Right kidney (tissue), 1 donor: ENCODE data around the gene LRRC32.

ENCODE experiments used
- DNase-seq: peaks from one replicate; pipeline ENCODE4 v3.0.0-alpha.2; 2016

Gene LRRC32

DNA sequence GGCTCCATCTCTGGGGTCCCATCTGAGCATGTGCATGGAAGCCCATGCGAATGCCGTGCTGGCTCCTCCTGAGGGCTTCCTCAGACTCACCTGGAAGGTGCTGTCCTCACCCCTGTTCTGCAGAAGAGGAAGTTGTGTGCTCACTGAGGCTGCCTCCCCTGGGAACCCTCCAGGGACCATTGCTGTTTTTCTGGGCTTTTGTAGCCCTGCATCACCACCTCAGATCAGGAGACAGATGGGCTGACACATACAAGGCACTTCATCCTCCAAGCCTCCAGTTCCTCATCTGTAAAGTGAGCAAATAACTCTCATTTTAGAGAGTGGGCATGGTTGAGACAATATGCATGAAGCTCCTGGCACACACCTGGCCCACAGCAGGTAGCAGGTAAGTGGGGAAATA is 12.1 kb upstream of the LRRC32 start:
- no peak for DNase-seq

GRCh38 chr11:76682106-76682505 is 11.6 kb upstream of the LRRC32 start:
- no peak for DNase-seq

DNA sequence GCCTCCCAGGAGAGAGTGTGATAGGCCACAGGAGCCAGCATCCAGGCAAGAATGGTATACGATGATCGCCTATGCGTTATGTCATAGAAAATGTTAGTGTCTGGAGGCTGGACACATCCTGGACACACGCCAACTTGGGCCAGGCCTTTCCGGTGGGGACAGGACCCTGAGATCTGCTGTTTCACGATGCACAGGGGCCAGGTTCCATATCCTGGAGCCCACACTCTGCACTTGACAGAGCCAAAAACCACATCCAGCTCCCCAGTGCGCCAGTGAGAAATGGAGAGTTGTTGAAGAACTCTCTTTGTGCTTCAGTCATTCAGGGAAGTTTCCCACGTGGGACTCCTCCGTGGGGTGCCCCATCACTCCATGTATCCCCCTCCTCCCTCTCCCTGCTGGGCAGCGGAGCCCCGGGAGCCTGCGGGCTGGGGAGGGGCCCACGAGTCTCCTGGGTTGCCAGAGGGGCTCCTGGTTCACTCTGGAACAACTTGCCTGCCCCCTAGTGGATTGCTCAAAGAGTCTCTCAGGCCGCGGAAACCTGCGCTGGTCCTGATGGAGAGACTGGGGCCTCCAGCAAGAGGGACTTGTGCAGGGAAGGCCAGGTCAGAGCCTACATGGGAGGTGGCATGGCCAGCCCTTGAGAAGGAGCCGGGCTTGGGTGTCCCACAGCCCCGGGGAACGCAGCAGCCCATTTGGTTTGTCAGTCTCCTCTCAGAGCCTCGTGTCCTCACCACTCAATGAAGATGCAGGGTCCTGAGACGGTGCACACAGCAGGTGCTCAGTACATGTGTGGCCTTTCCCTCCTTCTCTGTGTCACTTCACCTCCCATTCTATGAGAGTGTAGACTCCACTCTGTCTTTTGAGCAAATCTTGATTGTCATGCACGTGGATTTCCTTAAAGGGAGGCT is 10.2 kb upstream of the LRRC32 start:
- peak; percentile 81 for DNase-seq

DNA sequence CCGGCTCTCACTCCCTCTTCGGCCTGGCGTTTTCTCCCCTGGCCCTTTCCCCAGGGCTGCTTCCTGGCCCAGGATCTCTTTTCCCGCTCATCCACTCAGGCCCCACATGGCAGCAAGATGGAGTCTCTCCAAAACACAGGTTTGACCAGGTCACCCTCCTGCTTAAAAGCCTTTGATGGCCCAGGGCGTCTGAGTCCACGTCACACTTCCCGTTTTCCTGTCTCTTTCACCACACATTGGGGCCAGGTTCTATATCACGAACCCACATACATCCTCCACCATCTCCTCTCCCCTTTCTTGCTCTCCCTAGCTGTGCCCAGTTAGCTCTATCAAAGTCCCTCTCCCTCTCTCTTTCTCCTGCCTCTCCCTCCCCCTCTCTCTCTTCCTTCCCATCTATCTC is 7.8 kb upstream of the LRRC32 start:
- DNase-seq = no peak

GRCh38 chr11:76677458-76677765 is 6.9 kb upstream of the LRRC32 start:
- DNase-seq = no peak

DNA sequence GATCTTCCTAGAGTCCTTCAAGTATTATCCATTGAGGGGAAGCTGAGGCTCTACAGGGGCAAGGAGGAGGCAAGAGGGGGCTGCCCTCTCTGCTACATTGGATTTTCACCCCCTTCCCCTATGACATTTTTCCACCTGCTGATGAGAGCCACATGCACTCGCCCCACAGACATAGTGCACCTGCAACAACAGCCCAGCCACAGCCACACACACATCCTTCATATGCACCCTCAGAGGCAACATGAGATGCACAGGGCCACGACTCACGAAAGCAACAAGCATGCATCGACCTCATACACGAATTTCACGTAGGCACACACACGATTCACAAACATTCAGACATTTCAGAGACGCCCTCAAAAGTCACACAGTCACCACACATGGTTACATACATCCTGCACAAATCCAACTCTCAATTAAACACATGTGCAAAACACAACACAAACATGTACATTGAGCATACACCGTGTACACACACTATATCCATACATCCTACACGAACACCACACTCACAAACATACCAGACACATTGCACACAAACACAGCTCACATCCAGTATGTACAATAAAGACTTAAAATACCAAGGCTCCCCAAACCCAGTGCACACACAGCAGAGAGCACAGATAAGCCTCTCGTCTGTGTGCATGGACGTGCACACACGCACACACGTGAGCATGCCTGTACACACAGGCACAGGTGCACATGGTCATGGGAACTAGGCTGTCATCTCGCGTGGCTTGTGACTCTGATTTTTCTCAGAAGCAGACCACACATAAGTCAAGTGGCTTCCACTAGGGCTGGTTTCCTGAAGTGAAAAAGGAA is 6.3 kb upstream of the LRRC32 start:
- DNase-seq = no peak

DNA sequence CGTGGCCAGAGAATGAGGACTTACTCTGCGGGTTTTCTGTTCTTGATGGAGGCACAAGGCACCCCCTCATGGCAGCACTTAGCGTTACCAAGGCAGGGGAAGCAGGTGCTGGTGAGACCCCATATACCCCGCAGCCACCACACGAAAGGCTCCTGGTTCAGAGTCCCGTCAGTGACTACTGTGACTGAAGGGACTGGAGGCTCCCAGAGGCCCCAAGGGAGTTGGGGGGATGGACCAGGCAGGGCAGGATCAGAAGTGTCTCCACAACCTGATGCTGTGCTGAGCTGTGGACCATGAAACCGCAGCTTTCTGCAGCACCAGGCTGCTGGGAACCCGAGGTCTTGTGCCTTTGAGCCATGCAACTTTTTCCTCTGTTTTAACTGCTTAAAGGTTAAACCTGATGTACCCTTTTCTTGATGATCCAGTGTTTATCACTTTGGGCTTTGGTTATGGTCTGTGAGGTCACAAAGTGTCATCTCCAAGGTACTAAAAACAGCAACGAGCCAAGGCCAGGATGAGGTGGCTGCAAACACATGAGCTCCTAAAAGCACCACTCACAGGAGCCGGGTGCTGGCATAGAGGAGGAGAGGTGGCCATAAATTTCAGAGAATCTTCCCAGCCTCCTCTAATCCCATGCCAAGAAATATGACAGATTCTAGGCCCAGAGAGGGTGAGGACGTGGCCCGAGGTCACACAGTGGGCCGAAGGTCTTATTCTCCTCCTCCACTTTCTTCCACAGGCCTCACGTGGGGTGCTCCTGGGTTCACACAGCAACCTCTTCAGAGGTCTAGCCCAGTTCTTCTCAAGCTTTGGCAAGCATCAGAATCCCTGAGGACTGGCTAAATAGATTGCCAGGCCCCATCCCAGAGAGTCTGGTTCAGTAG is 4.2 kb upstream of the LRRC32 start:
- DNase-seq = no peak

DNA sequence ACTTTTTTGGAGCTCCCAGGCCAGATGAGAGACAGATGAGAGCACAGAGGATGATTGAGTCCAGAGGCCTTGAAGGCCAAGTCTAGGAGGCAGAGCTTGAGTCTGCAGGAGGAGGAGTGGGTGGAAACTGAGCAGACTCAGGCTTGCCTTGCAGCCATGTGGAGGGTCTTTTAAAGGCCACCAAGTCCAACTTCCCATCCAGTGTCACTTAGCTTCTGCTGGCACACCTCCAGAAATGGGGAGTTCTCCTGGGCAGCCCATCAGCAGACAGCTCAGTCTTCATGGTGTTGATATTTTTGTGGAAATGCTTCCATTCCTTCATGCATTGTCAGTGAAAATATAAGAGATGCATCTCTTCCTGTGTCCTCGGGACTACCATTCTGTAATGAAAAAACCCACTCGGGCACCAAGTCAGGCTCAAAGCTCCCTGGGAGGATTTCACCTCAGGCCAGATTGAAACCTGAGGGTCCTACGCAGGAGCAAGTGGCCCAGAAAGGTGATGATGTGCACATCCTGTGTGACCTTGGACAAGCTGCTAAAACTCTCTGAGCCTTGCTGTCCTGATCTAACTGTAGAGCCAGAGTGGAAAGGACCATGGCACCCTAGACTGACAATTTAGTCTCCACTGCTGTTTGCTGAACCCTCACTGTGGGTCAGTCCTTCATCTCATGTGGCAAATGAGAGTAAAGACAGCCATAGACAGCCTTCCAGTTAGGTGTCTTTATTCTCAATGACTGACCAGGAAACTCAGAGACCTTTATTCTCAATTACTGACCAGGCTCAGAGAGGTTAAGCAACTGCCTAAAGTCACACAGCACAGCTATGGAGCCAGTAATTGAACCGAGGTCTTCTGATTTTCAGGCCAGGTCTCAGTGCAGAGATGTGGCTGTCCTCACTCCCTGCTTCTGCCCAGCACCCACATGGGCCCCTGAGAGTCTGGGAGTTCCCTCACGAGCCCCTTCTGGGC is 2.9 kb upstream of the LRRC32 start:
- no peak for DNase-seq

DNA sequence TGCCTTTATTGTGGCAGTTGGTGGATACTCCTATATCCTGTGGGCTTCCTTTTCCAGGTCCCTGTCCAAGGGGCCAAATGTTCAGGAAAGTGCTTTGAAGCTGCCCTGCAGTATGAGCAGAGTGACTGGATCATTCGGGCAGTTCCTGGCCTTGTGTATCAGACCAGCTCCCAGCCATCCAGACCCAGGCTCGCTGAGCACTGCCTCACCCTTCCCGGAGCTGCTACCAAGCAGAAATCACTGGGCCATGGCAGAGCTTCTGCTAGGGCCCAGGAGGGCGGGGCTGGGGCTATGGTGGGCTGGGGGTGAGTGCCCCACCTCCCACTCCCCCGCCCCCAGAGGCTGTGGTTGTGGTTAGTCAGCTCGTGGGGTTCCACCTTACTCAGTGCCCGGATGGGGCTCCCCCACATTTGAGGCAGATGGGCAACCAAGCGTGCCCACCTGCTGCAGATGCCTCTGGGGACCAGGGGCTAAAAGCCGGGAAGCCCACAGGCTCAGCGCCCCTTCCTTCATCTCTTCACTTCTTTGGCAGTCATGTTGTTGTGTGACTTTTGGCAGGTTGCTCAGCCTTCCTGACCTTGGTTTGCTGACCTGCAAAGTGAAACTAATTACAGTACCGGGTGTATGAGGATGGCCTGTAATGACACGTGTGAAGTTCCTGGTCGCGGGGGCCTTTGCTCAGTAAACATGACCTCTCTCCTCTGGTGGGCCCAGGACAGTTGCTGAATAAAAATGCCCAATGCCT is 2.1 kb upstream of the LRRC32 start:
- DNase-seq = no peak

DNA sequence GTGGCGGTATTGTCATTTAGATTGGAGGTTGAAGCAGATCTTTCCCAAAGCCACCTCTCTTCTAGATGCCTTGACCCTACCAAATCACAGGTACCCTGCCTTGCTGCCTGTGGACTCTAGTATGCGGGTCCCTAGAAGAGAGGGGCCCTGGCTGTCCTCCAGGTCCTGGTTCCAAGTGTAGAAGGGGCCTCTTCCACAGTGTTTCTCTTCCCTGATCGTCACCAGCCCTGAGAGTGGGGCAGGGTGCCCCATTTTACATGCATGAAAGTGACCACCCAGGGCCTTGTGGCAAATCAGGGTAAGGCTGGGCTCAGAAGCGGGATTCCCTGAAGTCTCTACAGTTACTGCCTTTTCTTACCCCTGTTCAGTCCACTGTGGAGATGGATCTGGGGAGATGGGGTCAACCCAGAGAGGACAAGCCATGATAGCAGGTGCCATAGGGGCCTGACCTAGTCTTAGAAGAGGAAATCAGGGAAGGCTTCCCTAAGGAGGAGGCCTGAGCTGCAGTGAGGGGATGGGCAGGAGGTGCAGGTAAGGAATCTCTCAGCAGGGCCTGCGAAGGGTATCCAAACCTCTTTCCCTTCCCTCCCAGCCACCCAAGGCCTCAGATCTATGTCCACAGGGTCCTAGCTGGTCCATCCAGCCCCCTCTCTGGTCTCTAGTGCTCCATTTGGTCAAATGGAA is 1.2 kb upstream of the LRRC32 start:
- no peak for DNase-seq

DNA sequence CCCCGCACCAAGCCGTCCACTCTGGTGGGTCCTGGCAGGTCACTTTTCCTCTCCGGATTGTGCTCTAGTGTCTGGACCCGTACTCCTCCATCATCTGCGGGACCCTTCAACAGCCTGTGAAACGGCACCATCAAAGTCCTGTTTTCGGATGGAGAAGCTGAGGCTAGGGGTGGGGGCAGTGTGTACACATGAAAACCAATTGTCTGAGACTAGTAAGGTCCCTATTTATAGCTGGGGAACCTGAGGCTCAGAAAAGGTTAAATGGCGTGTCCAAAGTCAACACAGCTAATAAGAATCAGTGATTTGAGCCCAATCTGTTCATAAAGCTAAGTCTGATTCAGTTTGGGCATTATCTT is 668 bp upstream of the LRRC32 start:
- no peak for DNase-seq

DNA sequence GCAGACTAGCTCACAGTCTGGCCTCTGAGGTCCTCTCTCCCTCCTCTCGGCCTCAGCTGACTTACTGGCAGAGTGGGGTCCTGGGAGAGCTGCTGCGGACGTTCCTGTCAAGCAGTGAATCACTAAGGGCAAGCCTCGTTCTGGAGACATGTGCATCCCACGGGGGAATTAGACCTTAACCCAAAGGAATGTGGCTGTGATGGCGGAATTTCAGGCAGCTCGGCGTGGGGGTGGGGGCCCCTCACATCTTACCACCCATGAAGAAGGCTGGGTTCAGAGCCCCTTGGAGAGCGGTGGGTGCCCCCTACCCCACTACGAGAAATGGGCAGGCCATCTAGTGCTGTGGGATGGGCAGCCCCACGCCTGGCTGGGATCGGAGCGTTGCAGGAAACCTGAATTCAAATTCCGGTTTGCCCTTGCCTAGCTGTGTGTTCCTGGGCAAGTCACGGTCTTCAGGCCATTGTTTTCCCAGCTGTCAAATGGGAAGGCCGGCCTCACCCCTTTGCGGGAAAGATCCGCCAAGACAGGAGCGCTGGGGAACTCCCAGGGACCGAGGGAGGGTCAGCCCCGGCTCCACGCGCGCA is 554 bp downstream of the LRRC32 start:
- DNase-seq = peak; percentile 55

GRCh38 chr11:76668362-76669155 is 2.0 kb downstream of the LRRC32 start:
- DNase-seq = no peak

DNA sequence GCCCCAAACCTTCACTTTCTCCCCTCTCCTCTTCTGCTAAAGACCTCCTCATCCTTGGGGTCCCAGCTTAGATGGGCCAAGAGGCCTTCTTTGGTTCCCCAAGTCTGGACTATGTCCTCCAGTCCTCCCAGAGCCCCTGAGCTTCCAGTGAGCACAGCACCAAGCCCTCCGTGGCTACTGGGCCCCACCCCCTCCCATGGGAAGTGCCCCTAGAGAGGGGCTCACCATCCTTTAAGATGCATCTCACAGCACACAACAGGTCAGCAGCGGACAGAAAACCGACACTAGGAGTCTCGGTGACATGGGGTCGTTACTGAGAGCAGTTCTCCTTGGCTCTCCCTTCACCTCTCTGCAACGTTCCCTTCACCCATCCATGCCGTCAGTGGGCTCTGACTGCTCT is 2.7 kb downstream of the LRRC32 start:
- no peak for DNase-seq

- no peak for DNase-seq
Measured at GRCh38 chr11:76667271-76667818, 3.2 kb downstream of the LRRC32 start.

- no peak for DNase-seq
Measured at GRCh38 chr11:76666830-76667229, 3.7 kb downstream of the LRRC32 start.

- no peak for DNase-seq
Measured at GRCh38 chr11:76666408-76666807, 4.1 kb downstream of the LRRC32 start.

- no peak for DNase-seq
Measured at GRCh38 chr11:76665921-76666351, 4.6 kb downstream of the LRRC32 start.

- no peak for DNase-seq
Measured at GRCh38 chr11:76665172-76665571, 5.4 kb downstream of the LRRC32 start.
